ENCODE data around the gene TNFAIP2.

TNFAIP2 gene

DNA sequence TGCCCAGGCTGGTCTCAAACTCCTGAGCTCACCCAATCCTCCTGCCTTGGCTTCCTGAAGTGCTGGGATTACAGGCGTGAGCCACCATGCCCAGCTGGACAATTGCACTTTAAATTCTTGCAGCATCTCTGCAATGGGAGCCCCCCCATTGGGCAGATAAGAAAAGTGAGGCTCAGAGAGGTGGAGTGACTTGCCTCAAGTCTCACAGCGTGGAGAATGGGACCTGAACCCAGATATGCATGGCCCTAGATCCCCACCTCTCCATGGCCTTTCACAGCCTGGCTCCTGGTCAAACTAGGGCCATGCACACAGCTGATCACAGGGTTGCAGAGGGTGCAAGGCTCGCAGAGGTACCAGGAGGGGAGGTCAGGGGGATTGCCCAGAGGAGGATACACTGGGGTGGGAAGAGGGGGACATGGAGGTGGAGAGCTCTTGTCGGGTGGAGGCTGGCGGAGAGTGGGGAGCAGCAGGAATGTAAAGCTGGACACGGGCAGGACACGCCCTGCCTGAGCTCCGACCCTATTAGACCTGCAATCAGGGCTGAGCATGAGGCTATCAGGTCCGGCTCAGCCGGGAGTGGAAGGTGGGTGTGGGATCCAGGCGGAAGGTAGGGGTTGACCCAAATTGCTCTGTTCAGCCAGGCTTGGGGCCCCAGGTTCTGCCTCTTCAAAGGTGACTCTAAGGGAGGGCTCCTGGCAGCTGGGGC, 21.9 kb upstream of the TNFAIP2 start:
- no peak overlapping the region for H3K27ac ChIP-seq (ENCODE audit: poor library complexity, severe bottlenecking)
- H3K9me3 ChIP-seq (ENCODE audit: severe bottlenecking) = no peaks in the 10 kb centered on the region
- TF ChIP-seq CTCF (IDR thresholded peaks at IDR 0.05; ENCODE audit: poor library complexity, severe bottlenecking) = no peak
- H3K4me1 ChIP-seq (ENCODE audit: insufficient read depth, poor library complexity, severe bottlenecking) = no peaks in the 10 kb centered on the region
- no peak for ATAC-seq (ENCODE audit: low read depth)
- no peak for DNase-seq (ENCODE audit: low spot score)
- no peak overlapping the region for H3K4me3 ChIP-seq (ENCODE audit: severe bottlenecking)
- peaks cover 24% of the 10 kb centered on the region for H3K27me3 ChIP-seq (ENCODE audit: insufficient read depth, poor library complexity, severe bottlenecking)
- H3K36me3 ChIP-seq (ENCODE audit: low read depth) = no peaks in the 10 kb centered on the region

DNA sequence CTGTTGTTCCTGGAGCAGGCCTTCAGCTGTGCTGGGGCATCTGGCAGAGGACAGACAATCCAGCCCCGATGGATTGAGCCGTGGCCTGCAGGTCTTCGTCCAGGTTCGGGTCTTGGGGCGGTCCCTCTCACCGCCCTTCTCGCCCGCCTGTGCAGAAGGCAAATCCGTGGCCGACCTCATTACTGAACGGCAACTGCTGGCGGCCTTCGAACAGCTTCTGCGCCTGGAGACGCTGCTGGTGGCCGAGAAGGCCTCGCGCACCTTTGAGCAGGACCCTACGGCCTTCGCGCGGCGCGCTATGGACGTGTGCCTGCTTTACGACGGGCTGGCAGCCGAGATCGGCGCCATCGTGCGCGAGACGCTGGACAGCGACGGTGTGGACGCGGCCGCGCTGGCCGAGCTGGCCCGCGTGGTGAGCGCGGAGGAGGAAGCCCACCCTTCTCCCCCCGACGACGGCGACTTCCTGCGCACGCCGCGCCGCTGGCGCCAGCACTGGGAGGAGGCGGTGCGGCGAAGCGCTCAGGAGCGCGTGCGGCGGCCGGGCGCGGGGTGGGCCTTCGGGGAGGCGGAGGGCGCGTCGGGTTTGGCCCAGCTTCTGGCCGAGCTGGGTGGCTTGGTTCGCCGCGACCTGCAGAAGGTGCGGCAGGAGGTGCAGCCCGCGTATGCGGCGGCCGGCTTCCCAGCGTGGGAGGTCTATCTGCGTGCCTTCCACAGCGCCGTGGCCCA, 21.1 kb upstream of the TNFAIP2 start:
- Histone ChIP-seq H3K27me3 (ENCODE audit: insufficient read depth, poor library complexity, severe bottlenecking) (peaks cover 24% of the 10 kb centered on the region), H3K9me3 (ENCODE audit: severe bottlenecking) (no peaks in the 10 kb centered on the region), H3K4me3 (ENCODE audit: severe bottlenecking) (no peak overlapping the region), H3K27ac (ENCODE audit: poor library complexity, severe bottlenecking) (no peak overlapping the region), H3K4me1 (ENCODE audit: insufficient read depth, poor library complexity, severe bottlenecking) (no peaks in the 10 kb centered on the region), H3K36me3 (ENCODE audit: low read depth) (no peaks in the 10 kb centered on the region)
- DNase-seq (ENCODE audit: low spot score) (no peak), ATAC-seq (ENCODE audit: low read depth) (no peak)
- no peak for TF ChIP-seq CTCF (IDR thresholded peaks at IDR 0.05; ENCODE audit: poor library complexity, severe bottlenecking)

GRCh38 chr14:103102689-103103260, 20.5 kb upstream of the TNFAIP2 start:
- ATAC-seq (ENCODE audit: low read depth) = no peak
- Histone ChIP-seq H3K9me3 (ENCODE audit: severe bottlenecking) (no peaks in the 10 kb centered on the region), H3K27ac (ENCODE audit: poor library complexity, severe bottlenecking) (no peak overlapping the region), H3K4me1 (ENCODE audit: insufficient read depth, poor library complexity, severe bottlenecking) (no peaks in the 10 kb centered on the region), H3K4me3 (ENCODE audit: severe bottlenecking) (no peak overlapping the region), H3K36me3 (ENCODE audit: low read depth) (no peaks in the 10 kb centered on the region), H3K27me3 (ENCODE audit: insufficient read depth, poor library complexity, severe bottlenecking) (peaks cover 24% of the 10 kb centered on the region)
- DNase-seq (ENCODE audit: low spot score) = no peak
- no peak for TF ChIP-seq CTCF (IDR thresholded peaks at IDR 0.05; ENCODE audit: poor library complexity, severe bottlenecking)

DNA sequence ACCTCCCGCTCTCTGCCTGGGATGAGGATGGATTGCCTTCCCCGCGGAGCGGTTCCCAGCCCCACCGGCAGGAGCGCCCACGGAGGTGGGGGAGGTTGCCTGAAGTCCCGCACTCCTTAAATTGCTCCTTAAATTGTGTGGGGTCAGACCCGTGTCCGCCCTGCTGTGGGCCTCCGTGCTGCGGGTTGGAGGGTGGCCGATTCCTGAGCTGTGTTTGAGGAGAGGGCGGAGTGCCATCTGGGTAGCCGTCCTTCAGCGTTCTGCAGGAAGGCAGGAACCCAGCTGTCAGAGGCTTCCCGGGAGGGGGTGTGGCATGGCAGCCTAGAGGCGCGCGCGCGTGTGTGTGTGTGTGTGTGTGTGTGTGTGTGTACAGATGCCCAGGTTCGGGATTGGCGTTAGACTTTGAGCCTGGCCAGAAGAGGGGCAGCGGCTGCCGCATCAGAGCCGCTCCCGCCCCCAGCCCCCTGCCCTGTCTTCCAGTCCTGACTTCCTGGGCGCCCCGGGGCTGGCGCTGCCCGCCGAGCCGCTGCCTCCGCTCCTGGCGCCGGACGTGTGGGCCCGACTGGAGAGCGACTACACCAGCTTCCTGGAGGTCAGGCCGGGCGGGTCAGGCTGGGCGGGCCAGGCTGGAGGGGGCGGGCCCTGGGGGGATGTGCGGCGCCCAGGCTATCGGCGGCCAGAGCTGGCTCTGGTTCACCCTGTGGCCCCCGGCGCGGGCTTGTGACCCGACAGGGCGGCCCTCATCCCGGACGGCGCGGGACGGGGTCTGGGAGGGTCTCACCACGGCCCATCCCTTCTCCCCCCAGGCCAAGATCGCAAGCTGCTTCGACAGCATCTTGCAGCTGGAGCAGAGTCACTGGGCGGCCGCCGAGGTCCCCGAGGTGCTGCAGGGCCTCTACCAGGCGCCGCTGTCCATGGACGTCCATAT, 19.5 kb upstream of the TNFAIP2 start:
- DNase-seq (ENCODE audit: low spot score) (no peak), ATAC-seq (ENCODE audit: low read depth) (peak; percentile 54)
- peaks cover 24% of the 10 kb centered on the region for H3K27me3 ChIP-seq (ENCODE audit: insufficient read depth, poor library complexity, severe bottlenecking)
- TF ChIP-seq CTCF (IDR thresholded peaks at IDR 0.05; ENCODE audit: poor library complexity, severe bottlenecking) = no peak
- no peaks in the 10 kb centered on the region for H3K9me3 ChIP-seq (ENCODE audit: severe bottlenecking)
- peaks cover 3% of the 10 kb centered on the region for H3K4me1 ChIP-seq (ENCODE audit: insufficient read depth, poor library complexity, severe bottlenecking)
- no peaks in the 10 kb centered on the region for H3K36me3 ChIP-seq (ENCODE audit: low read depth)
- peak overlapping the region; percentile 15 for H3K4me3 ChIP-seq (ENCODE audit: severe bottlenecking)
- H3K27ac ChIP-seq (ENCODE audit: poor library complexity, severe bottlenecking) = no peak overlapping the region
